HG03135 (cell line): ENCODE data around the gene NID2.

ENCODE experiments used
- ATAC-seq: cut with Tn5 transposase; IDR thresholded peaks from one replicate; pipeline ENCODE4 v1.9.1; 2021; ENCODE audit warnings: mild to moderate bottlenecking, moderate library complexity; ENCODE audit not compliant: unreplicated experiment

The NID2 gene

DNA sequence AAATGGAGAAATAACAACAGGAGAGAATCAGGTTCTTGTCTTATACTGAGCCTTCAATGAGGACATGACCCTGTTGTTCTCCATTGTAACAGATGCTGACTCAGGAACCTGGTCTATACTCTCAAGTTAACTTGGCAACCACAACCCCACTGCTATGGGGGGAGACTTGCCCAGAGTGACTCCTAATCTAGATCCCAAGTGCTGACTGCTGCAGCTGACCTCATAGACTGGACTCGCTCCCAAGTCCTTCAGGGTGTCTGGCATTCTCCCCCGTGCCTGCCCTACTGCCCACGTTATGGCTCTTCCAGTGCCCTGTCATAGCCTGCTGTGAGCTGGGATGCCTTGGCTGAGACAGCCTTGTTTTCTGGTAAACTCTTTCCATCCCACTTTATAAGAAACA is 37.1 kb downstream of the NID2 start:
- ATAC-seq = no peak

DNA sequence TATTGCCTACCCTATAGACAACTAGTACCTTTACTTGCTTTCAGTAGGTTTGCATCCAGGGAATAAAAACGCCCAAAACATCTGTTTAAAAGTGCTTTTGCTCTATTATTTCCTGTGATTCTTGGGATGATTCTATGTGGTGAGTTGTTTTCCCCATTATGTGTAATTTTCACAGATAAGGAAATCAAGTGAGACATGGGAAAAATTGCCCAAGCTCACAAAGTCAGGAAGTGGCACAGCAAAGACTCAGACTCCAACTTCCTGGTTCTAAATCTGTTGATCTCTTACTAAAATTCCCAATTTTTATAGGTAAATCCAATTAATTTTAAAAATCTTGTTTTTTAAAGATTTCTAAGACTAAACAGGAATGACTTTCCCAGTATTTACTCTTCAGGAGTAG is 39.0 kb downstream of the NID2 start:
- ATAC-seq = no peak

DNA sequence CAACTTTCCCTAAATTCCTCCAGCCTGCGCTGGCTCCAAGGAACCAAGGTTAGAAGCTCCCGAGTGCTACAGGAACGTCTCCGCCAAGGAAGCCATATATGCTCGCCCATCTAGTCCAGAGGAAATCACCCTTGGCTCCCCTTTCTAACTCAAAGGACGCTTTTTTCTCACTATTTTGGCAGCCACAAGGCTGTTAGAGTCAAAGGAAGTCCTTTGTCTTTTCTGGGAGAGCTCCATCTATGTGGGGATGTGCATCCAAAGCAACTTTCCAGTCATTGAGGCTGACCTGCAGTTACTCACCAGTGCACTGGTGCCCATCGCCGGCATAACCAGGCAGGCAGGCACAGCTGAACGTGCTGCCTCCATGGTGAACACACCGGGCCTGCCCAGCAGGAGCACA is 42.0 kb downstream of the NID2 start:
- ATAC-seq = no peak

GRCh38 chr14:52026017-52026660 is 42.7 kb downstream of the NID2 start:
- ATAC-seq = no peak

GRCh38 chr14:52025310-52025709 is 43.5 kb downstream of the NID2 start:
- no peak for ATAC-seq

- no peak for ATAC-seq
Measured at GRCh38 chr14:52023518-52023917, 45.3 kb downstream of the NID2 start.

- ATAC-seq = no peak
Measured at GRCh38 chr14:52021957-52022600, 46.8 kb downstream of the NID2 start.

DNA sequence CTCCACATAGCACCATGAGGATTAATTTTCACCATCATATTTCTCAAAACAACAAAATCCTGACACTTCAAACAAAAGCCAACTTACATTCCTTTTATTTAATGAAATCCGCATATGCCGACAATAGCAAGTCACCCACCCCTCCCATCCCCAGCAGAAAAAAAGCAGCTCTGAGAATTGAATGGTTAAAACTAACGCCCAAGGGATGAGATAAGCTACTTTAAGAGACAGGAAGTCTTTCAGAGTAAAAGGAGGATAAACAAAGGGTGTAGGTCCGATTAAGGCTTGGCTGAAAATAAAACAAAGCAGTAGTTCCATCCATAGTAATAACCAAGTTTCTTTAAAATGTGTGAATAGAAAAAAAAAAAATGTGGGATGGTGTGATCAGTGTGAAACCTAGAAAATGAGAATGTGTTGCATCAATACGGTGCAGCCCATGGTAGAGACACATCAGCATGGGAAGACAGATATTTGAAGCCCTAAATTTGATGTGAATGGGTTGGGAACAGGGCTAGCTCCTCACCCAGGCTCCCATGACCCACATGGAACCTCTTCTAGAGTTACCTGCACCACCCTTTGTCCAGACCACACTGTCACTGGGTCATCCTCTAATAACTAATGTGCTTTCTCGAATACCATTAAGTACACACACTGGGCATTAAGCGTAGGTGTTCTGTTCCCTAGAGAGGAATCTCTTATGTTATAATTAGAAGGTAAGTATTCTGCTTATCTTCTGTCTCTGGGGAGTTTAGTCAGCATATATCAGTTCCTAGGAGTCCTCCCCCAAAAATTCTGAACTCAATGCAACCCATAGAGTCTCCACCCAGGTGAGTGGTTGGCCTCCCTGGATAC is 47.8 kb downstream of the NID2 start:
- no peak for ATAC-seq

DNA sequence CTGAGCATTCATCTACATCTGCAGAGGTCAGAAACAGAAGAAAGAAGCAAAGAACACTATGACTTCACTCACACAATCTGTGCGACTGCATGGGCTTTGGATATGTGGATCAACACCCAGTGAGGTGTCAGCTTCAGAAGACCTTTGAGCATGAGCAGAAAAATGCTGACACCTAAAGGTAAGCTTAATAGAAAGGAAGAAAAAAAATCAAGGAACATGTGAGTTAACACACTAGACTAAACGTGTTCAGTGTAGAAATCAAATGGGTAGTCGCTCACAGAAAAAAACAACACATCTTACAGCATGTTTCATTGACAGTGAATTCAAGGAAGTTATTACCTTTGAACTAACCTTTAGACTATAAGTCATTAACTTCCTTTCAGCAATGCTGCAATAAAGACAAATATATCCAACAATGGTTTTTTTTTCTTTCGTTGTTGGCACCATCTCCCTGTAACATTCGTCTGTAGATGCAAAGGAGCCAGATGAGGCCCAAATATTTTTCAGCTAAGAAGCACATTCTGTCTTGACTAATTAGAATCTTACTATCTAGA is 48.6 kb downstream of the NID2 start:
- ATAC-seq = no peak

- ATAC-seq = no peak
Measured at GRCh38 chr14:52018970-52019369, 49.9 kb downstream of the NID2 start.

- ATAC-seq = no peak
Measured at GRCh38 chr14:52018252-52018651, 50.6 kb downstream of the NID2 start.

DNA sequence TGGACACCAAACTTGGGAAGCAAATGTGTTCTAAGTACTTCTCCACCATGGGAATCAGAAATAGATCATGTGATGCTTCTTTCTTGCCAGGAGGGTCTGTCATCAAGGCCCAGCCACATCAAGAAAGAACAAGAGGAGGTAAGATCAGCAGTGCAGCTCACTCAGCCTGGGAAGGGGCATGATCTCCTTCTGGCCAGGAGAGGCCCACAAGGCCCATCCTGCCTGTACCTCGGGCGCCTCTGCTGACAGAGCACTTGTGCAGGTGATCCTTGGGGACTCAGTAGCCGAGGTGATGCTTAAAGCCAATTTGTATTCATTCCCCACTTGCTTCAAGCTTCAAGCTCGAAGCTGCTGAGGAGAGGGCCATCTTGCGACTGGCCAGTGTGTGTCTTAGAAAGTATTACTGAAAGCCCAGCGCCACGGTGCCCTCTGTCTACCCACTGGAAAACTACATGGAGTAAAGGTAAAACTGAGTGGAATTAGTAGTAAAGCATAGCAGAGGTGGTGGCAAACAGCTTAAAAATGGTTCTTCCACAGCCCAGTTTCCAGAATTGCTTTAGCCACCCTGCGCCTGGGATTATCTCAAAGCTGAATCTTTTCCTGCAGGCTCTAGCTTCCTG is 53.3 kb downstream of the NID2 start:
- ATAC-seq = no peak

DNA sequence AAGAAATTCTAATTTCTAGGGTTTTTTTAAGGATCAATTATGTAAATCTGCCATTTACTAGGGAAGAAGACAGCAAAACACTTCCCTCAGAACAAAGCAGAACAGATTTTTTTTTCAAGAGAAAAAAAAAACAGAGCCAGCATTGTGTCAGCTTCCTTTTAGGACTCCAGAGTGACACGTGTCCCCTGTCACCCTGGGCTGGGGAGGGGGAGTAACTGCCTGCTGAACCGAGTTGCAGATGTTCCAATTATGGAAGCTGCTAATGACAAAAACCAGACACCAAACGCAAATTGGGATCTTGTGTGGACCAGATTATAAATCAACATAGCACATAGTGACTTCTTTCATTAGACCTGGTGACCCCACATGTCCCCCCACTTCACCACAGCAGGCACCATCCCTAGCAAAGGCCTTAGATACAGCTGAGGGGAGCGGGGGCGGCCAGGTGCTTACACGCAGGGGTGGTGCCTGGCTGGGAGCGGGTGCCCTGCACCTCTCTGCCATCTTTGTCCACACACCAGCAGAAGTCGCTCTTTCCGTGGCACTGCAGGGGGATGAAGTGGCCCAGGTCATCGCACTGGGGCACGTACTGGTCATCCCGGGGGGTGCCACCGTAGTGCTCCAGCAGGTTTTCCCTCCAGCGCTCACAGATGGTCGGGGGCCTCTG is 54.1 kb downstream of the NID2 start:
- no peak for ATAC-seq

DNA sequence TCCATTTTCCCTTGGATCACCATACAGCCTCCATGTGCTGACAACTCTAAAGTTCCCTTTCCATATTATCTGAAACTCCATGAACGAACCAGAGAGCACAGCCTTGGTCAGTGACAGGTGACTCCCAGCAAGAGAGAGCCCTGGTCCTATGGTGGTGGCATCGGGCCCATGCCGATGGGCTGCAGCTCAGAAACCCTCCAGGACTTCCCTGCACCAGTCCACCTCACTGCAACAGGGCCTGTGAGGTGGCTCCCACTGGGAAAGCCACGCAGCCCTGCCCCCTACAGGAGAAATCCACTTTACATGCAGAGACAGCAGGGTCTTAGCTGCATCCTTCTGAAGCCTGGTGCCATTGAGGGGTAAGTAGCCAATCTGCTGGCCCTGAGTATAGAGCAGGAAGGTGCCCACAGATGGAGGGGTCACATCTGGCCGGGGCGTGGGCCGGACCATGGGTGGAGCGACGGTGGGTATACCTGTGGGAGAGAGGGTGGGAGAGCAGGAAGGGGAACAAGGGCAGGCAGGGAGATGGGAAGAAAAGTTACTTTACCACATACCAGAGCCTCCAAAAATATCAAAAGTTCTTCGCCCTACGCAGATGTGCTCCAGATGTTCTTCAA is 54.8 kb downstream of the NID2 start:
- ATAC-seq = no peak

DNA sequence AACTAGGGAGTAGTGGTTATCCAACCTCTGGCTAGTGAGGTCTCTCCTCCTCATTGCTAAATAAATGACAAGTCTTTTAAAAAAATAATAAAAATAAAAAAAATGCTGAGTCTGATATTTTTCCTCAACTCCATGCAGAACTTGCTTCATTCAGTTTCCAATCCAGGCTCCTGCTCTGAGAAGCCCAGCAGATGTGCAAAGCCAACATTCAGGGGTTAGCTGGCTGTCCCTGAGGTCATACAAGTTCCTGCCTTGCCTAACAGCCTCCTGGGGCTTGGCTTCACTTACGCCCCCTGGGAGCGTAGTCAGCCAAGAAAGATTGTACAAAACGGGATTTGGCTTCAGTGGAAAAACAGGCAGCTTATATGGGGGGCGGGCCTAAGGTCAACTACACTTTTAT is 56.2 kb downstream of the NID2 start:
- no peak for ATAC-seq

DNA sequence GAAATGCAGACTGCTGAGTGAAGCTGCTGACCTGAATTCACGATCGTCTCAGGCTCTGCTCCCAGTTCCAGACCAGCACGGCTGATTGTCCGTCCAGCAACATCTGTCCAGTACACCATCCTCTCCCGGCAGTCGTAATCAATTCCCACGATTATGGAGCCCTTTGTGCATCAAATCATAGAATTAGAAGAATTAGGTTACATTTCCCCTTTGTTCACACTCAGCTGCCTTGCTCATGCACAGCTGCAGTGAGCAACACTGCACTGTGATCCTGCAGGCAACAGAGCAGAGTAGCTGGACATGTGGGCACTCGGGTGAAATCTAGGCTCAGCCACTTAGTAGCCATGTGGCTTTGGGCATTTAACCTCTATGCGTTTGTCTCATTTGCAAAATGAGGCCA is 57.3 kb downstream of the NID2 start:
- no peak for ATAC-seq

DNA sequence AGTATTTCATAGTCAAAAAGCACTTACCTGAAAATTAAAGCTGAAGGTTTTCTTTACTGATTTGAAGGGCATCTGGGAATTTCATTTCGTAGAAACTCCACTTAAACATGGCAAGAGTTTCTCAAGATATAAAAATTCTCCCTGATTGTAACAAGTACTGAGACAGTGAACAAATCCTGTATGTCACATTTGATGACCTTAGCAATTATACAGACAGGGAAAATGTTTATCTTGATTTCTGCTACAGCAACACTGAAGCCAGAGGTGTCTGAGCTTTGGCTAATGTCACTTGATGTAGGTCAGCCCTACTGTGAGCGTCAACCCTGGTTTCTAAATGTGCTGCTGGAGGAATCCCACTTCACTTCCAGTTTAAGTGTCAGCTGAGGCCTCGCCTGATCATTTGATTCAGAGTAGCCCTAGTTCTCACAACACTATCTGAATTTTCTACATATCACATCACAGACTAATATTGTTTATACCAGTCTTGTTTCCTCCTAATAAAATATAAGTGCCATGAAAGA is 58.6 kb downstream of the NID2 start:
- ATAC-seq = no peak

DNA sequence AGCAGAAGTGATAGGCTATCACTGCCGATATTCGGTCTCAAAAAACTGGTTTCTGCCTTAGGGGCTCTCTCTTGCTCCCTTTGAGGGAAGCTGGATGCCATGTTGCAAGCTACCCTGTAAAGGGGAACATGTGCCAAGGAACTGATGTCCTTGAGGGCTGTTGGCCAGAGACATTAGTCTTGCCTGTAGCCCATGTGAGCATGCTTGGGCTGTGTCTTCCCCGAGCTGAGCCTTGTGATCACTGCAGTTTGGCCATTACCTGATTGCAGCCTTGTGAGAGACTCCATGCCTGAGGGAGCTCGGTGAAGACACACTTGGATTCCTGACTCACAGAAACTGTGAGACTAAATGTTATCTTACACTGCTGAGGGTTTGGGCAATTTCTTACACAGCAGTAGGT is 60.7 kb downstream of the NID2 start:
- ATAC-seq = no peak

DNA sequence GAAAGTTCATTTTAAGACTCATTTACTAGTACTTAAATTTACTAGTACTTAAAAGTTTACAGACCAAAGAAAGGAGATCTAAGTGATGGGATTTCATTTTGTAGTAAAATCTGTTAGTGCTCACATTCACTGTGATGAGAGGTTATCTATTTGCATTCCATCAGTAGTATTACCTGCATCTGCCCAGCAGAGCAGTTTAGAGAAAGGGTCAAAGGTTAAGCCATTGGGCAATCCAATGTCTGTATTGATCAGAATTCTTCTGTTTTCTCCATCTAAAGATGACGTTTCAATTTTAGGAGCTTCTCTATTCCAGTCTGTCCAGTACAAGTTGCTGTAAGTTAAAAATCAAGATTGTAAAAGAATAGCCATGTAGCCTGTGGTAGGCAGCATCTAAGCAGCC is 61.2 kb downstream of the NID2 start:
- no peak for ATAC-seq

DNA sequence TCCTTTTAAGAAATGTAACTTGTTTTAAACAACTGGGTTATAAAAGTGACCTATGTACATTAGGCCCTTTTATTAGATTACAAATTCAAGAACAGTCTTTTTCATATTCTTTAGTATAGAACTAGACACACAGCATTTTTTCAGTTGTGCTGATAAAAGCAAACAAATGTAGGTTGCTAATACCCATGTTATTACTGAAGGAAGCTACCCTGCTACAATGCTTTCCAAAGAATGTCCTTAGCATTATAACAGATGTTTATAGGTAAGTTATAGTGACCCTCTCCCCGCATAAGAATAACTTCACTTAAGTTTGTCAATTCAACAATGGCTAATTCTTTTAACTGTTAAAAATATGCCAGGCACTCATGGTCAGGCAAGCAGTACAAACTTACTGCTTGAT is 61.6 kb downstream of the NID2 start:
- ATAC-seq = no peak
